ENCODE measurements around the gene TMEM196.

Gene TMEM196

GRCh38 chr7:19747740-19748339 lies 25.6 kb downstream of the TMEM196 start:
- TF ChIP-seq REST (IDR thresholded peaks at IDR 0.05; ENCODE audit: insufficient replicate concordance, low read depth) (no peak), CTCF (IDR thresholded peaks at IDR 0.05; ENCODE audit: insufficient read depth, low read length) (peak; percentile 15)
- H3K4me3 ChIP-seq (replicated peaks; ENCODE audit: insufficient read depth, low read length): no peak overlapping the region
- no peak overlapping the region for H3K27ac ChIP-seq (replicated peaks)
- peaks cover 2% of the 10 kb centered on the region for H3K27me3 ChIP-seq (ENCODE audit: insufficient read depth, poor library complexity, severe bottlenecking)
- peak in 1 of 2 experiments; percentile 2 for DNase-seq (ENCODE audit: low read depth in 1 of 2, low spot score in 1 of 2)

- TF ChIP-seq POLR2AphosphoS5 (IDR thresholded peaks at IDR 0.05; ENCODE audit: low read depth) (no peak), GABPA (IDR thresholded peaks at IDR 0.05; ENCODE audit: low read depth) (no peak), REST (IDR thresholded peaks at IDR 0.05; ENCODE audit: insufficient replicate concordance, low read depth) (no peak), SPI1 (IDR thresholded peaks at IDR 0.05; ENCODE audit: borderline replicate concordance, low read depth) (no peak), CTCF (IDR thresholded peaks at IDR 0.05; ENCODE audit: insufficient read depth, low read length) (no peak)
- Histone ChIP-seq H3K27me3 (ENCODE audit: insufficient read depth, poor library complexity, severe bottlenecking) (peaks cover 2% of the 10 kb centered on the region), H3K27ac (replicated peaks) (no peak overlapping the region), H3K4me3 (replicated peaks; ENCODE audit: insufficient read depth, low read length) (no peak overlapping the region)
- DNase-seq (ENCODE audit: low read depth in 1 of 2, low spot score in 1 of 2): no peak
These were observed 29.3 kb downstream of the TMEM196 start for GRCh38 chr7:19744075-19744474.

- Histone ChIP-seq H3K27me3 (ENCODE audit: insufficient read depth, poor library complexity, severe bottlenecking) (no peaks in the 10 kb centered on the region), H3K27ac (replicated peaks) (no peak overlapping the region), H3K4me3 (replicated peaks; ENCODE audit: insufficient read depth, low read length) (no peak overlapping the region)
- DNase-seq (ENCODE audit: low read depth in 1 of 2, low spot score in 1 of 2): no peak
- TF ChIP-seq SPI1 (IDR thresholded peaks at IDR 0.05; ENCODE audit: borderline replicate concordance, low read depth) (no peak), CTCF (IDR thresholded peaks at IDR 0.05; ENCODE audit: insufficient read depth, low read length) (no peak), POLR2AphosphoS5 (IDR thresholded peaks at IDR 0.05; ENCODE audit: low read depth) (no peak), REST (IDR thresholded peaks at IDR 0.05; ENCODE audit: insufficient replicate concordance, low read depth) (no peak), GABPA (IDR thresholded peaks at IDR 0.05; ENCODE audit: low read depth) (no peak)
These were observed 44.7 kb downstream of the TMEM196 start for GRCh38 chr7:19728716-19729115.
